Ascending aorta (tissue), 2 donors: Measurements from ENCODE around the gene DET1. TPM values are rescaled to one million over a fixed set of nuclear protein-coding genes. Genes with fewer than 3 reads are reported as not detected.

Experiments used
- DNase-seq, 2 donors: peaks; one replicate each; pipeline ENCODE4 v3.0.0-alpha.2; 2019; ENCODE audit warnings: low spot score in 2 of 2
- H3K27ac ChIP-seq, 2 donors: fragments of 200-600 bp; sonication (generic); one replicate each; pipeline ENCODE4 v1.5.1; 2016 to 2017; ENCODE audit warnings: mild to moderate bottlenecking in 1 of 2
- H3K27me3 ChIP-seq: fragments of 200-600 bp; sonication (generic); one replicate; pipeline ENCODE4 v1.5.1; 2017
- H3K36me3 ChIP-seq, 2 donors: fragments of 200-600 bp; sonication (generic); one replicate each; pipeline ENCODE4 v1.5.1; 2016
- H3K4me1 ChIP-seq, 2 donors: fragments of 200-600 bp; sonication (generic); one replicate each; pipeline ENCODE4 v1.5.1; 2016 to 2017; ENCODE audit warnings: mild to moderate bottlenecking in 1 of 2
- H3K4me3 ChIP-seq, 2 donors: fragments of 200-600 bp; sonication (generic); one replicate each; pipeline ENCODE4 v1.5.1; 2016 to 2017; ENCODE audit warnings: mild to moderate bottlenecking in 1 of 2
- H3K9me3 ChIP-seq, 2 donors: fragments of 200-600 bp; sonication (generic); one replicate each; pipeline ENCODE4 v1.5.1; 2016
- CTCF ChIP-seq, 3 experiments: fragments of 200-600 bp in 2 of 3; fragments of 450-650 bp in 1 of 3; sonication (generic) in 2 of 3; IDR thresholded peaks; one replicate each; pipeline ENCODE4 v1.5.1; 2016 to 2019; ENCODE audit warnings: antibody characterized with exemption in 3 of 3, mild to moderate bottlenecking in 1 of 3, moderate library complexity in 1 of 3
- intact Hi-C: fragments of 100-400 bp; cut with DNase I; formaldehyde crosslinking; loops from one replicate; pipeline ENCODE4 v1.15.1; 2023
- total RNA-seq: library from RNA; depleted of rRNA; stranded (reverse); fragments of >200 nt; gene quantifications from one replicate; pipeline ENCODE4 v1.1.0, GENCODE V29; 2016

The DET1 gene
- total RNA-seq: 1.6 TPM

DNA sequence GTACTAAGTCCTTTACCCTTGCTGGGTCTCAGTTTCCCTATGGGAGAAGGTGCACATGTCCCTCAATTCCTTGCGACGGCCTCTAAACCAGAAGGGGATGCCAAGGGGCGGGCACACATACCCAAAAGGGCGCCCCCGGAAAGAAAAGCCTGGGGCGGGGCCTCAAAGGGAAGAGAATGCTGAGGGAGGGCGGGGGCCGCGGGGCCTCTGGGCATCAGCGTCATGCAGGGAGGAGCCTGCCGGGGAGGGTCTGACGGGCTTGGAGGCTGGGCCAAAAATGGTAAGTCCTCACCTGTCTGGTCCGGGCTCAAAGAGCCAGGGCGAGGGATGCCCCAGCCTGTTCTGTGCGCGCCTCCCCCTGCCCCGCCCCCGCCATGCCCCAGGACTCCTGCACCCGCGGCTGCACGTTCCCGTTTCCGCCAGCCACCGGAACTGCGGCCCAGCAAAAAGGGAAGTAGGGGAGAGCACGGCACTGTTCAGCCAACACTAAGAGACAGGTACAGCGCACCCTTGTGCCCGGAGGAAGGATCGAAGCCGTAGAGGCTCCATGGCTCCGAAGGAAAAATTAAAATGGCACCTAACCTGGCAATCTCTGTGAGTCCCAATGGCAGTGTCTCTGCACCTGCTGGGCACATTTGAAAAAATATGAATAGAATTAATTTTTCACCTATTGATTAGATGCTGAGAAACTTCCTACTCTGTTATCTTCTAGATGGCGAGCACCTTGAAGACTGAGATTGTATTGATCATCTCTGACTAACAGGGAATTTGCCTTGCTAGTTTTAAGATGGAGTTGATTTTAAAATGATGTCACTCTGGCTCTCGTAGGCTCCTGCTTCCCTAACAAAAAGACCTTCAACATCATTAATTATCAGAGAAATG lies at the start of gene DET1:
Gene DET1, minus strand, starts transcription at position 434 of the 882 bp plus-strand sequence. CDS start 14,976 bp downstream, outside the sequence.
- H3K36me3 ChIP-seq: no peaks in the 10 kb centered on the region
- peak within 1 kb of the TSS; percentile 60 to 84 for H3K27ac ChIP-seq
- intact Hi-C loops: loop anchor here (10.0 kb wide), 1 partner anchor 788 kb away; the partner anchor contains the start of gene POLG
- peaks cover 0 to 5% of the 10 kb centered on the region in 2 donors for H3K4me1 ChIP-seq
- peak; percentile 86 to 97 for DNase-seq
- H3K27me3 ChIP-seq: no peaks in the 10 kb centered on the region
- H3K9me3 ChIP-seq: no peaks in the 10 kb centered on the region
- peak within 1 kb of the TSS; percentile 82 to 91 for H3K4me3 ChIP-seq
- TF ChIP-seq CTCF (IDR thresholded peaks at IDR 0.05): peak; percentile 61 to 84 (median 79)

DNA sequence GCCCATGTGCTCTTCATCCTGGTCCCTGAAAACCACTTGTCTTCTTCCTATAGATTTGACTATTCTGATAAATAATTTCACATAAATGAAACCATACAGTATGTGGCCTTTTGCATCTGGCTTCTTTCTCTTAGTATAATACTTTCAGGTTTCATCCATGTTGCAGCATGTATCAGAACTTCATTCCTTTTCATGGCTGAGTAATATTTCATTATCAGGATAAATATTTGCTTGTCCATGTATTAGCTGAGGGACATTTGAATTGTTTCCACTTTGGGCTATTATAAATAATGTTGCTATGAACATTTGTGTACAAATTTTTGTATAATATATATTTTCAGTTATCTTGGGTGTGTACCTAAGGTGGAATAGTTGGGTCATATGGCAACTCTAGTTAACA lies 44.9 kb upstream of the DET1 start:
- H3K27me3 ChIP-seq: no peaks in the 10 kb centered on the region
- no peak overlapping the region for H3K4me3 ChIP-seq
- H3K9me3 ChIP-seq: no peaks in the 10 kb centered on the region
- no peaks in the 10 kb centered on the region for H3K4me1 ChIP-seq
- H3K27ac ChIP-seq: no peak overlapping the region
- intact Hi-C loops: no loop called here
- no peaks in the 10 kb centered on the region for H3K36me3 ChIP-seq
- no peak for TF ChIP-seq CTCF (IDR thresholded peaks at IDR 0.05)
- no peak for DNase-seq

- TF ChIP-seq CTCF (IDR thresholded peaks at IDR 0.05): no peak
- no peak for DNase-seq
- H3K27me3 ChIP-seq: no peaks in the 10 kb centered on the region
- no peaks in the 10 kb centered on the region for H3K4me1 ChIP-seq
- no peaks in the 10 kb centered on the region for H3K9me3 ChIP-seq
- H3K4me3 ChIP-seq: no peak overlapping the region
- intact Hi-C loops: no loop called here
- no peak overlapping the region for H3K27ac ChIP-seq
- H3K36me3 ChIP-seq: no peaks in the 10 kb centered on the region
Observed at GRCh38 chr15:88590759-88591158, 44.3 kb upstream of the DET1 start.

- DNase-seq: no peak
- H3K4me1 ChIP-seq: no peaks in the 10 kb centered on the region
- TF ChIP-seq CTCF (IDR thresholded peaks at IDR 0.05): no peak
- intact Hi-C loops: no loop called here
- H3K27me3 ChIP-seq: no peaks in the 10 kb centered on the region
- H3K4me3 ChIP-seq: no peak overlapping the region
- H3K27ac ChIP-seq: no peak overlapping the region
- H3K36me3 ChIP-seq: no peaks in the 10 kb centered on the region
- H3K9me3 ChIP-seq: no peaks in the 10 kb centered on the region
Observed at GRCh38 chr15:88586401-88587162, 40.1 kb upstream of the DET1 start.

- Histone ChIP-seq H3K27me3 (no peaks in the 10 kb centered on the region), H3K4me3 (no peak overlapping the region), H3K9me3 (no peaks in the 10 kb centered on the region), H3K4me1 (no peaks in the 10 kb centered on the region), H3K27ac (no peak overlapping the region), H3K36me3 (no peaks in the 10 kb centered on the region)
- no peak for DNase-seq
- no peak for TF ChIP-seq CTCF (IDR thresholded peaks at IDR 0.05)
- intact Hi-C loops: no loop called here
Observed at GRCh38 chr15:88580532-88580931, 34.1 kb upstream of the DET1 start.
